Measurements from ENCODE around the gene SRPK2.
"Not testable (repeated sequence)": the region's sequence is repeated elsewhere in the genome, so short reads cannot be mapped to it uniquely, and the experiment has no call there.

SRPK2 gene

DNA sequence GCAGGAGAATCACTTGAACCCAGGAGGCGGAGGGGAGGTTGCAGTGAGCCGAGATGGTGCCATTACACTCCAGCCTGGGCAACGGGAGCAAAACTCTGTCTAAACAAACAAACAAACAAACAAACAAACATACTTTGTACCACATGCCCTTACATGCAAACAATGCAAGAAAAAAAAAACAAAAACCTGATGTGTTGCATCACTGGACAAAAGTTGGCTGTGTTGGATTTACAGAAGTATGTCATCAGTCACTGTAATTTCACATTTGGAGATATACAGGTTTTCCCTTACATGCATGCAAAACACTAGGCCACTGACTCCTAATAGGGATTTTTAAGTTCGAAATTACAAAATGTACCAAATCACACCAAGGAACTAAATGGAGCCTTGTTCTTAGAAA, 138.5 kb downstream of the SRPK2 start:
- Mint-ChIP-seq H3K9me3 (no peaks in the 10 kb centered on the region), H3K27ac (no peak overlapping the region), H3K4me1 (peaks cover 38% of the 10 kb centered on the region), H3K36me3 (no peaks in the 10 kb centered on the region), H3K4me3 (no peak overlapping the region), H3K27me3 (no peaks in the 10 kb centered on the region)
- ATAC-seq: no peak

DNA sequence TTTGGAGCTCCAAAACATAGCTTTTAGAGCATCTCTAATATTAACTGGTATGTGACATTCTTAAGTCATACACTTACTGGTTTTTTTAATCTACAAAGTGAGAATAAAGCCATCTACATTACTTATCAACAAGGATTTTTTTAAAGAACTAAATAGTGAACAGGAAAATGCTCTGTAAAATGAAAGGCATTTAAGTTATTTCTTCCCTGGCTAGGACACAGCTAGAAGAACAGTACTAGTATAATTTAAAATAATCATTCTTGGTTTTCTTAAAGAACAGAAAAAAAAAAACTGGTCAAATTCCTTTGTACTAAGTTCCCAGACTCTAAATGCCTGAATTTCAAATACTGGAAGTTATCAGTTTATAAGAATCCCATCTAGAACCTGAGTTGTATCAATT, 139.5 kb downstream of the SRPK2 start:
- Mint-ChIP-seq H3K36me3 (no peaks in the 10 kb centered on the region), H3K27ac (no peak overlapping the region), H3K4me3 (no peak overlapping the region), H3K27me3 (no peaks in the 10 kb centered on the region), H3K4me1 (peaks cover 35% of the 10 kb centered on the region), H3K9me3 (no peaks in the 10 kb centered on the region)
- ATAC-seq: no peak

DNA sequence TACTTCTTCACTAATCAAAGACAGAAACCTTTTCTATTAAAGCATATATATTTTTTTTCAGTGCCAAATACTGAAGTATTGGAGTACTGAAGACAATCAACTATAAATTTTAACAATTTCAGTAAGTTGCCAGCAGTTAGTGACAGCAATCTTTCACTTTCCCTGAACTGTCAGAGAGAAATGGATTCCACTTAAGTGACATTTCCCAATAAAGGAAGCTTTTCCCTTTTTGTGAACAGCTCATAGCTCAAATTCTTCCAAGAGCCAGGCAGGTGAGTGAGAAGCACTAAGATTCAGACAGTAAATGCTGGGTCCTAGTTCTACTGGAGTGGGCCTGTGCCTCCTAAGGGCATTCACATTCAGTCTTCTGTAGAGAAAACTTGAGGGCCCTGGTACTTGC, 142.0 kb downstream of the SRPK2 start:
- Mint-ChIP-seq H3K4me3 (no peak overlapping the region), H3K9me3 (no peaks in the 10 kb centered on the region), H3K4me1 (peaks cover 33% of the 10 kb centered on the region), H3K36me3 (peaks cover 5% of the 10 kb centered on the region), H3K27ac (no peak overlapping the region), H3K27me3 (no peaks in the 10 kb centered on the region)
- ATAC-seq: no peak

DNA sequence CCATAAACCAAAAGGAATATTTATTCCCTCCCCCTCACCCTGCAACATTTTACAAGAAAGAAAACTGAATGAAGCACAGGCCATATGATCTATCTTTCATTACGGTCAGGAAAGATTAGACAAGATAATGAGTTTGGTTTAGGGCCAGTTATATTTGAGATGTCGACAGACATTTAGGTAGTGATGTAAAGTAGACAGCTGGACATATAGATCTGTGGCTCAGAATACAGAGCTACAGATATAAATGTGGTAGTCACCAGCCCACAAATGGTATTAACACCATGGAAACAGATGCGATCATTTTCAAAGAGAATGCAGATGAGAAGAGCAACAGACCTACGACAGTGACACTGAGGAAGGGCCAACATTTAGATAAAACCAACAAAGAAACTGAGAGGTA, 142.5 kb downstream of the SRPK2 start:
- no peaks in the 10 kb centered on the region for H3K27me3 Mint-ChIP-seq

DNA sequence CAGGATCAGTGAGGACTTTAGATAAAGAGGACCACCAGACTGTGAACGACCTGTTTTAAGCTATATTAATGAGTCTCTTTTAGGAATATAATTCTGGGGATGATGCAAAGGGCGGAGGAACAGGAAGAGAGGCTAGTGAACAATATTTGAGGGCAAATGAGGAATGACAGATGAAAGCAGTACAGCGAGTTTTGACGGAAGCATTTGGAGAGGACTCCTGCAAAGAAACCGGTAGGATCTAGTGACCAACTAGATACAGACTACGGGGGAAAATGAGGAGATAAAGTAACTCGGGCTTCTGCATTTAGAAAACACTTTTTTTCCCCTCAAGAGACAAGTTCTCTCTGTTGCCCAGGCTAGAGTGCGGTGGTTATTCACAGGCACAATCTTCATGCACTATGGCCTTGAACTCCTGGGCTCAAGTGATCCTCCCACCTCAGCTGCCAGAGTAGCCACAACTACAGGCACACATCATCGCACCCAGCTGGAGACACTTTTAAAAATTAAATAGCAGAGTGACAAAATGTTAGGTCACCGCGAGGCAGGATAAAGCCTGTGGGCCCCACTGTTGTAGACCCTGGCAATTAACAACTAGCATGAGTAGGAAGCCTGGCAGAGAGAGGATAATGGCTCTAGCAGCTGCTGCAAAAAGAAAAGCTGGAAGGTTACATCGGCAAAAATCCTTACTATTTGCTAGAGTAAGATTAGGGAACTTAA, 143.2 kb downstream of the SRPK2 start:
- ATAC-seq: no peak
- Mint-ChIP-seq H3K4me1 (peaks cover 36% of the 10 kb centered on the region), H3K36me3 (peaks cover 5% of the 10 kb centered on the region), H3K27me3 (no peaks in the 10 kb centered on the region), H3K9me3 (no peaks in the 10 kb centered on the region), H3K4me3 (no peak overlapping the region), H3K27ac (no peak overlapping the region)

More for the DNA sequence above, 142.5 kb downstream of the SRPK2 start:
- Mint-ChIP-seq H3K27ac (no peak overlapping the region), H3K4me3 (no peak overlapping the region), H3K9me3 (no peaks in the 10 kb centered on the region), H3K4me1 (peaks cover 33% of the 10 kb centered on the region), H3K36me3 (peaks cover 5% of the 10 kb centered on the region)
- ATAC-seq: no peak

DNA sequence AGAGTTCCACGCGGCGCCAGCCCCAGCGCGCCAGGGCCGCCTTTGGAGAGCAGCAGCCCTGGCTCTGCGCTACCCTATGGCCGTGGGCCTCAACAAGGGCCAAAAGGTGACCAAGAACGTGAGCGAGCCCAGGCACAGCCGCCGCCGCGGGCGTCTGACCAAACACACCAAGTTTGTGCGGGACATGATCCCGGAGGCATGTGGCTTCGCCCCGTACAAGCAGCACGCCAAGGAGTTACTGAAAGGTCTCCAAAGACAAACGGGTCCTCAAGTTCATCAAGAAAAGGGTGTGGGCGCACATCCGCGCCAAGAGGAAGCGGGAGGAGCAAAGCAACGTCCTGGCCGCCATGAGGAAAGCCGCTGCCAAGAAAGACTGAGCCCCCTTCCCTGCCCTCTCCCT, 144.1 kb downstream of the SRPK2 start:
- no peak for ATAC-seq
- Mint-ChIP-seq H3K27ac (no peak overlapping the region), H3K27me3 (no peaks in the 10 kb centered on the region), H3K36me3 (peaks cover 5% of the 10 kb centered on the region), H3K4me1 (peaks cover 44% of the 10 kb centered on the region), H3K4me3 (no peak overlapping the region), H3K9me3 (no peaks in the 10 kb centered on the region)

DNA sequence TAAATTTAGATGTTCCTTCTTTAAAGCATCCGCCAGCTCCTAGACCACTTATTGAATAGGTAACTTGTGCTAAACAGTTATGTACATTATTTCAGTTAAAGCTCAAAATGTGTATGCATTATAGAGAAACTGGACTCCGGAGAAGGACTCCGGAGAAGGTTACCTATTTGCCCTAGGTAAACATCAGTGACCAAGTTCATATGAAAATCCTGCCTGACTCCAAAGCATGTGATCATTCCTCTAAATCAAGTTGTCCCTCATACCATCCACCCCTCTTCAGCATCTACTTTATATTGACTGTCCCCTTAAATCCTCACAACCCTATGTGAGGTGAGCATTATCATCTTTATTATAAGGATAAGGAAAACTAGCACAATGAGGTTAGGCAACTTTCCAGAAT, 147.5 kb downstream of the SRPK2 start:
- H3K27ac Mint-ChIP-seq: no peak overlapping the region
- peaks cover 61% of the 10 kb centered on the region for H3K4me1 Mint-ChIP-seq
- no peaks in the 10 kb centered on the region for H3K9me3 Mint-ChIP-seq
- H3K27me3 Mint-ChIP-seq: no peaks in the 10 kb centered on the region
- no peak overlapping the region for H3K4me3 Mint-ChIP-seq
- no peak for ATAC-seq
- peaks cover 5% of the 10 kb centered on the region for H3K36me3 Mint-ChIP-seq

DNA sequence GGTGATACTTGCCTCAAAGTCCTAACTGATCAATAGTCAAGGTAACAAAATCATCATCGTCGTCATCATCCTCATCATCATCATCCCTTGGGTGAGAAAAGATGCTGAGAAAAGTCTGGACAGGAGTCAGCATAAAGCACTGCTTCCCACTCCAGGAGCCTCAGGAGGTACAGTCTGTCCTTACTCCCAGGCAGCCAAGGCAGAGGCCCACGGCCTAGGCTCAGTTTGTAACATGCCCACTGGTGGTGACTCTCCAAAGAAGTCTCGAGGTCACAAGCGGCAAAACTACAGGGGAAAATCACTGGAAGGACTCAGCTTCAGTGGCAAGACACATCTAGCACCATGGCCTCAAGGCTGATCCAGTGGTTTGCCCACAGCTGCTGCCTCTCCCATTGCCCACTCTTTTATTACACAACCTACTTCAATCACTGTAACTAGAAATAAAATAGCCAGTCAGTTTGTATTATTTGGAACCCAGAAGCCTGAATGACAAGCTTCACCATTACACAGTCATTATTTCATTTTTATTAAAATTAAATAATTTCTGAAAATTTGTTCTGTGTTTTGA, 150.4 kb downstream of the SRPK2 start:
- no peak for ATAC-seq
- H3K36me3 Mint-ChIP-seq: no peaks in the 10 kb centered on the region
- no peaks in the 10 kb centered on the region for H3K27me3 Mint-ChIP-seq
- H3K27ac Mint-ChIP-seq: no peak overlapping the region
- H3K4me1 Mint-ChIP-seq: peaks cover 71% of the 10 kb centered on the region
- no peaks in the 10 kb centered on the region for H3K9me3 Mint-ChIP-seq
- no peak overlapping the region for H3K4me3 Mint-ChIP-seq

DNA sequence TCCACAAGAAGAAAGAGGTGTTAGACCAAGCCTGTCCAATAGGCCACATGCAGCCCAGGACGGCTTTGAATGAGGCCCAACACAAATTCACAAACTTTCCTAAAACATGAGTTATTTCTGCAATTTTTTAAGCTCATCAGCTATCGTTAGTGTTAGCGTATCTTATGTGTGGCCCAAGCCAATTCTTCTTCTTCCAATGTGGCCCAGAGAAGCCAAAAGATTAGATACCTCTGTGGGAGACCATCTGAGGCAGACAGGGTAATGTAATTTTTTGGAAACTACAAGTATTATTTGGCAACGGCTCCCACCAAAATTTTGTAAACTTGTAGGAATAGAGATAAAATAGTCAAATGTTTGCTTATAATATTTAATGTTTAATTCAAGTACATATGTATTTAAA, 153.8 kb downstream of the SRPK2 start:
- no peak overlapping the region for H3K4me3 Mint-ChIP-seq
- no peak for ATAC-seq
- H3K27me3 Mint-ChIP-seq: no peaks in the 10 kb centered on the region
- no peak overlapping the region for H3K27ac Mint-ChIP-seq
- H3K36me3 Mint-ChIP-seq: peaks cover 18% of the 10 kb centered on the region
- H3K9me3 Mint-ChIP-seq: no peaks in the 10 kb centered on the region
- peaks cover 51% of the 10 kb centered on the region for H3K4me1 Mint-ChIP-seq

DNA sequence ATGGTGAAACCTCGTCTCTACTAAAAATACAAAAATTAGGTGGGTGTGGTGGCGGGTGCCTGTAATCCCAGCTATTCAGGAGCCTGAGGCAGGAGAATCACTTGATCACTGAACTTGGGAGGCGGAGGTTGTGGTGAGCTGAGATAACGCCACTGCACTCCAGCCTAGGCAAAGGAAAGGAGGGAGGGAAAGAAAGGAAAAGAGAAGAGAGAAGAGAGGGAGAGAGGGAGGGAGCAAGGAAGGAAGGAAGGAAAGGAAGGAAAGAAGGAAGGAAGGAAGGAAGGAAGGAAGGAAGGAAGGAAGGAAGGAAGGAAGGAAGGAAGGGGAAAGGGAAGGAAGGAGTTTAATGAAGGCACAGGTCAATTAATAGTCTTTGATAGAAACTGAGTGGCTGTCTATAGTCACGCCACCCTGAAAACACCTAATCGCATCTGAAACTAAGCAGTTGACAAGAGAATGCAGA, 155.9 kb downstream of the SRPK2 start:
- not testable (repeated sequence) for H3K27ac Mint-ChIP-seq, ATAC-seq, H3K4me3 Mint-ChIP-seq, H3K9me3 Mint-ChIP-seq, H3K27me3 Mint-ChIP-seq
- Mint-ChIP-seq H3K4me1 (peaks cover 42% of the 10 kb centered on the region), H3K36me3 (peaks cover 32% of the 10 kb centered on the region)

DNA sequence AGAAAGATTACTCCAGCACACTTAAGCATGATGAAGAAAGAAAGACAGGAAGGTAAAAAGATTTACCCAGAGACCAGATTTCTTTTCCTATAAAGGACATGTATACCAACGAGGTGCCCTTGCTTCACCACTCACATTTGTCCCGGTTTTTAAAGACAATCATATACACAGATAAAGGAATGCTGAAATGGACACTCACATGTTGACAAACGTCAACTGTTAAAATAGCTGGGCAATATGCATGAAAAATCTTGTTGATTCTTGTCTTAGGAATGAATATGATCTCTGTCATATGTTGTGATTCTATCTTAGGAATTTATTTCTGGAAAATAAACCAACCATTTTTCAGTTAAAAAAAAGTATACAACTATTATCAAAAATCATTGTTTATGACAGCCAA, 158.2 kb downstream of the SRPK2 start:
- ATAC-seq: no peak
- H3K27ac Mint-ChIP-seq: no peak overlapping the region
- H3K27me3 Mint-ChIP-seq: no peaks in the 10 kb centered on the region
- peaks cover 40% of the 10 kb centered on the region for H3K36me3 Mint-ChIP-seq
- peaks cover 20% of the 10 kb centered on the region for H3K4me1 Mint-ChIP-seq
- H3K9me3 Mint-ChIP-seq: peaks cover 4% of the 10 kb centered on the region
- no peak overlapping the region for H3K4me3 Mint-ChIP-seq

DNA sequence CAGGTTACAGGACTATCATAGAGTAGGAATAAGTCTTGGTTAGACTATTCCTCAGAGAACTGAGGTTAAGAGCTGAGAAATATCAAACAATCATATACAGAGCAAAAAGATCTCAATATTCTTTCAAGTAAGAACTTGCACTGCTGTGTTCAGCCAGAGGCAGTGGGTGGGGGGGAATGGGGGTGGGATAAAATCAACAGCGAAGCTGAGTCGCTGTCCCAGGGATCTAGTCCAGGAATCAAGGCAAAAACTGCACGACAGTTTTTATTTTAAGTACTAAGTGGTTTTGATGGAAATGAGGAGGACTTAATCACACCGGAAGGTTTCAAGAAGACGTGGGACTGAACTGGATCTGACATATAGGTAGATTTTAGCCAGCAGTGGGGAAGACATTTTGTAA, 159.1 kb downstream of the SRPK2 start:
- H3K4me3 Mint-ChIP-seq: no peak overlapping the region
- H3K36me3 Mint-ChIP-seq: peaks cover 40% of the 10 kb centered on the region
- H3K27me3 Mint-ChIP-seq: no peaks in the 10 kb centered on the region
- no peak for ATAC-seq
- H3K9me3 Mint-ChIP-seq: peaks cover 4% of the 10 kb centered on the region
- no peak overlapping the region for H3K27ac Mint-ChIP-seq
- peaks cover 23% of the 10 kb centered on the region for H3K4me1 Mint-ChIP-seq

DNA sequence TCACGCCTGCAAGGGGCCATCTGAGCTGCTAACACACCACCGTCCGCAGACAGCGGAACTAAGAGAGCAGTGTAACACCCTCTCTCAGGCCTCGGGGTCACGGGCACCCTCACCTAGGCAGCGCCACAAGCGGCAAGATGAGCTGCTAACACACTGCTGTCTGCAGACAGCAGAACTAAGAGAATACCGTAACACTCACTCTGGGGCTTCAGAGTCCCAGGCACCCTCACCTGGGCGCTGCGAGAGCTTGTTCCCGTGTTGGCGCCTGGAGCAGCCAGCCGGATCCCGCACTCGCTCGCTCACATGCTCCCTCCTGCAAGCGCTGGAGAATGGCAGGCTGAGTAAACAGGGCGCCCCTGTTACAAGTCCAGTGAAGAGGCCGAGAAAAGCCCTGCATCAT, 160.2 kb downstream of the SRPK2 start:
- no peaks in the 10 kb centered on the region for H3K27me3 Mint-ChIP-seq
- H3K9me3 Mint-ChIP-seq: peaks cover 4% of the 10 kb centered on the region
- H3K36me3 Mint-ChIP-seq: peaks cover 40% of the 10 kb centered on the region
- H3K27ac Mint-ChIP-seq: no peak overlapping the region
- H3K4me1 Mint-ChIP-seq: peaks cover 24% of the 10 kb centered on the region
- no peak overlapping the region for H3K4me3 Mint-ChIP-seq
- no peak for ATAC-seq

DNA sequence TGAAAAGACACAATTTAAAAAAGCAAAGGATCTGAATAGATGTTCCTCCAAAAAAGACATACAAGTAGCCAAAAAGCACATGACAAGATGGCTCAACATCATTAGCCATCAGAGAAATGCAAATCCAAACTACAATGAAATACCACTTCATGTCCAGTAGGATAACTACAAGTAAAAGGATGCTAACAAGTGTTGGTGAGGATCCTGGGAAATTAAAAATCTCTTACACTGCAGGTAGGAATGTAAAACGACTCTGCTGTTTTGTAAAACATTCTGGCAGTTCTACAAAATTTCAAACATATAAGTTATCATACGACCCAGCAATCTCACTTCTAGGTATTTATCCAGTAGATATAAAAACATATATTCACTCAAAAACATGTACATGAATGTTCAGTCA, 161.3 kb downstream of the SRPK2 start:
- Mint-ChIP-seq H3K27me3 (no peaks in the 10 kb centered on the region), H3K36me3 (peaks cover 40% of the 10 kb centered on the region), H3K27ac (no peak overlapping the region), H3K4me1 (peaks cover 21% of the 10 kb centered on the region), H3K9me3 (peaks cover 4% of the 10 kb centered on the region), H3K4me3 (no peak overlapping the region)
- no peak for ATAC-seq

DNA sequence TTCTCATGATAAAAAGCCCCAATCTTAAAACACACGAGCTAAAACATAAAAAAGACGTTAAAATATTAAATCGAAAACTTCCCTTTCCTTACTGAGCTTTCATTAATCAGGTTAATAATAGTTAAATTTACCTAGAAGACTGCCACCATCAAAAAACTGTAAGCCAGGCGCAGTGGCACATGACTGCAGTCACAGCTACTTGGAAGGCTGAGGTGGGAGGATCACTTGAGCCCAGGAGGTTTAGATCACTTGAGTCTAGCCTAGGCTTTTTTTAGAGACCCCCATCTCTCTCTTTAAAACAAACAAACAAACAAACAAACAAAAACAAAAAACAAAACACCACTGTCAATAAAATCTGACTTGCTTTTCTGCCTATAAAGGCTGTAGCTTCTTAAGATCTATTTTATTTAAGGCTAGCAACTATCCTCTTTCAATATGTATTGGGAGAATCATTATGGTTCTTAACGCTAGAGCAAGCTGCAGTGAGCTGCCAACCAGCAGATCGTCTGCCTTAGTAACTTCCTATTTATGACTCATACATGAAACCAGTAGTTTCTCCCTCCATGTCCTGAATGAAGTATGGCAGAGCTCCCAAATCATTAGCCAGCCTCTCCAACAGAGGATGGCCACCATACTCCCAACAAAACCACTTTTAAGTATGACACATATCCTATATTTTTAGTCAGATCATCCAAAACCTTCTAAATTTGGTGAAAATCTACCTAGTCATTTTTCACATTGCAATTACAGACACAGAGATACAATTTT, 163.7 kb downstream of the SRPK2 start:
- H3K27ac Mint-ChIP-seq: peak overlapping the region; percentile 49
- H3K4me1 Mint-ChIP-seq: peaks cover 36% of the 10 kb centered on the region
- no peaks in the 10 kb centered on the region for H3K27me3 Mint-ChIP-seq
- H3K4me3 Mint-ChIP-seq: peak overlapping the region; percentile 24
- peaks cover 24% of the 10 kb centered on the region for H3K36me3 Mint-ChIP-seq
- H3K9me3 Mint-ChIP-seq: peaks cover 4% of the 10 kb centered on the region
- ATAC-seq: peak; percentile 78

DNA sequence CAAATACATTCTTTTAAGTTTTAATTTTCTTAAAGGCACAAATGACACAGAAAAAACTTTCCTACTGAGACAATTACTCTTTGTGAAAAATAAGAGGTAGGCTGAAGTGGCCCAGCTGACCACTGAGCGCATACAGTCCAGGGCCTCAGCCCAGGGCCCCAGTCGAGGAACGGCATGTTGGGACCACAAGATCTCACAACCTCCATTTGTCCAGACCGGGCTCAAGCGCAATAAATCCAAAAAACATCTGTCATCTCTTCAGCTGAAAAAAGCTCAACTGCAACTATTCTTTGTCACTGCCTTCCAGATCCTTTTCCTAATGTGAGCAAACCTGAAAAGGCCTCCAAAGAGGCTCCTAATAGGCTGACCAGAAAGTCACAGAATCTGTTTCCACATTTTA, 165.8 kb downstream of the SRPK2 start:
- H3K4me1 Mint-ChIP-seq: peaks cover 46% of the 10 kb centered on the region
- H3K9me3 Mint-ChIP-seq: peaks cover 4% of the 10 kb centered on the region
- no peak overlapping the region for H3K27ac Mint-ChIP-seq
- no peak overlapping the region for H3K4me3 Mint-ChIP-seq
- H3K36me3 Mint-ChIP-seq: peaks cover 9% of the 10 kb centered on the region
- no peak for ATAC-seq
- no peaks in the 10 kb centered on the region for H3K27me3 Mint-ChIP-seq

All from stimulated activated memory B cell treated with anti-CD40 and anti-IgM and Interleukin-4, amounts not matched to agents 10 μg/mL and 1 μg/mL and 100 μg/mL, for 72 hours (primary cell).